Naive thymus-derived CD4-positive, alpha-beta T cell (primary cell): Measurements from ENCODE around the gene PROM1. TPM values are rescaled to one million over a fixed set of nuclear protein-coding genes. Genes with fewer than 3 reads are reported as not detected.

Experiments used
- ATAC-seq: fragments of 150-1000 bp; cut with Tn5 transposase; 2 replicates; pipeline ENCODE4 v1.10.0; 2021; ENCODE audit warnings: mild to moderate bottlenecking, moderate library complexity
- CTCF ChIA-PET: fragments of 350-600 bp; sonication (Branson Sonifier 250); formaldehyde crosslinking; loops from one replicate; lab custom pipeline; 2021; ENCODE audit warnings: antibody characterized with exemption; lab: Charles Lee
- POLR2A ChIA-PET: fragments of 350-600 bp; sonication (Branson Sonifier 250); formaldehyde crosslinking; loops from one replicate; lab custom pipeline; 2021; ENCODE audit warnings: antibody characterized with exemption, inconsistent platforms; lab: Charles Lee
- DNase-seq, 9 donors: peaks; one replicate each; pipeline versions ENCODE4 v3.0.0 to v3.0.0-alpha.2; 2020 to 2022; ENCODE audit warnings: mixed read lengths in 1 of 9
- H3K27ac ChIP-seq: one replicate; pipeline ENCODE4 v1.7.0; 2013; ENCODE audit warnings: mild to moderate bottlenecking, low read depth, low read length, moderate library complexity
- H3K27me3 ChIP-seq, 2 donors: one replicate each; pipeline ENCODE4 v1.7.0; 2013; ENCODE audit warnings: low read length in 2 of 2, mild to moderate bottlenecking in 2 of 2, moderate library complexity in 2 of 2; ENCODE audit not compliant: control insufficient read depth in 2 of 2, insufficient read depth in 2 of 2
- H3K36me3 ChIP-seq, 3 experiments: 1 replicate in 2 of 3; 2 replicates in 1 of 3; pipeline ENCODE4 v1.7.0; 2013; ENCODE audit warnings: low read length in 3 of 3, mild to moderate bottlenecking in 3 of 3, moderate library complexity in 1 of 3; ENCODE audit not compliant: insufficient read depth in 3 of 3, control insufficient read depth in 2 of 3
- H3K4me1 ChIP-seq, 2 donors: one replicate each; pipeline ENCODE4 v1.7.0; 2013; ENCODE audit warnings: low read length in 2 of 2, mild to moderate bottlenecking in 2 of 2, moderate library complexity in 1 of 2; ENCODE audit not compliant: control insufficient read depth in 2 of 2, insufficient read depth in 2 of 2
- H3K4me3 ChIP-seq: 2 replicates; pipeline ENCODE4 v1.7.0; 2013; ENCODE audit warnings: mild to moderate bottlenecking, low read length
- H3K9me3 ChIP-seq, 3 experiments: 1 replicate in 2 of 3; 2 replicates in 1 of 3; pipeline ENCODE4 v1.7.0; 2013; ENCODE audit warnings: low read length in 3 of 3; ENCODE audit not compliant: control insufficient read depth in 2 of 3
- H3K27ac Mint-ChIP-seq, 9 donors: one replicate each; pipeline ENCODE4 v1.8.0; 2020 to 2022; ENCODE audit warnings: mixed read lengths in 9 of 9, mild to moderate bottlenecking in 8 of 9, moderate library complexity in 5 of 9, inconsistent platforms in 2 of 9
- H3K27me3 Mint-ChIP-seq, 5 donors: one replicate each; pipeline ENCODE4 v1.8.0; 2021 to 2022; ENCODE audit warnings: mixed read lengths in 5 of 5, mild to moderate bottlenecking in 1 of 5
- H3K36me3 Mint-ChIP-seq, 5 donors: one replicate each; pipeline ENCODE4 v1.8.0; 2020 to 2022; ENCODE audit warnings: mixed read lengths in 5 of 5, mild to moderate bottlenecking in 3 of 5, inconsistent platforms in 1 of 5
- H3K4me1 Mint-ChIP-seq, 7 donors: one replicate each; pipeline ENCODE4 v1.8.0; 2020 to 2022; ENCODE audit warnings: mixed read lengths in 7 of 7, mild to moderate bottlenecking in 3 of 7, inconsistent platforms in 1 of 7
- H3K4me3 Mint-ChIP-seq, 10 donors: one replicate each; pipeline ENCODE4 v1.8.0; 2020 to 2022; ENCODE audit warnings: mild to moderate bottlenecking in 10 of 10, mixed read lengths in 10 of 10, moderate library complexity in 6 of 10, inconsistent platforms in 2 of 10
- H3K9me3 Mint-ChIP-seq, 11 donors: one replicate each; pipeline ENCODE4 v1.8.0; 2020 to 2022; ENCODE audit warnings: mixed read lengths in 11 of 11, mild to moderate bottlenecking in 4 of 11, inconsistent platforms in 1 of 11, moderate library complexity in 1 of 11
- intact Hi-C, 2 donors: fragments of 100-400 bp; cut with micrococcal nuclease; formaldehyde crosslinking; loops; one replicate each; pipeline ENCODE4 v1.15.1; 2023
- polyA plus RNA-seq, 2 donors: library from polyadenylated mRNA; unstranded; fragments of 300-500 nt; fragmentation: Illumina TruSeq; gene quantifications; one replicate each; pipeline ENCODE4 v1.2.3, GENCODE V29; 2021
- total RNA-seq, 6 experiments: library from RNA in 5 of 6; stranded (reverse) in 5 of 6; gene quantifications; 1 replicate in 5 of 6; 2 replicates in 1 of 6; pipeline ENCODE4 v1.2.3 and lab custom pipeline; 2021 to 2026

The PROM1 gene
- total and polyA plus RNA-seq, 7 experiments from 2014 or later, result 0.13 to 2.6 TPM; not detected in 5

- H3K9me3 Mint-ChIP-seq, result no peaks in the 10 kb centered on the region
- peaks cover 0 to 35% (median 10%) of the 10 kb centered on the region in 5 donors for H3K27me3 Mint-ChIP-seq
These were observed 17.0 kb upstream of the PROM1 start for GRCh38 chr4:16100833-16101232.

GRCh38 chr4:16092682-16093319, 9.0 kb upstream of the PROM1 start:
- no peak overlapping the region for H3K4me3 Mint-ChIP-seq
- H3K36me3 ChIP-seq, result no peaks in the 10 kb centered on the region
- ATAC-seq, result no peak
- CTCF ChIA-PET, result no interaction called here
- intact Hi-C loops, result no loop called here
- no peaks in the 10 kb centered on the region for H3K4me1 Mint-ChIP-seq
- no peak overlapping the region for H3K27ac ChIP-seq
- no peak overlapping the region for H3K4me3 ChIP-seq
- no peaks in the 10 kb centered on the region for H3K4me1 ChIP-seq
- H3K27me3 Mint-ChIP-seq, result peaks cover 29 to 69% (median 49%) of the 10 kb centered on the region in 5 donors
- peaks cover 0 to 6% (median 0%) of the 10 kb centered on the region in 5 donors for H3K36me3 Mint-ChIP-seq
- no peaks in the 10 kb centered on the region for H3K9me3 ChIP-seq
- POLR2A ChIA-PET, result no interaction called here
- DNase-seq, result no peak
- H3K9me3 Mint-ChIP-seq, result peaks cover 0 to 10% (median 2%) of the 10 kb centered on the region in 11 donors
- H3K27ac Mint-ChIP-seq, result no peak overlapping the region
- H3K27me3 ChIP-seq, result peaks cover 4% of the 10 kb centered on the region in 2 donors

More at GRCh38 chr4:16100833-16101232, 17.0 kb upstream of the PROM1 start:
- Histone ChIP-seq H3K4me3 (no peak overlapping the region), H3K9me3 (no peaks in the 10 kb centered on the region), H3K27me3 (peaks cover 0 to 3% of the 10 kb centered on the region in 2 donors), H3K36me3 (no peaks in the 10 kb centered on the region), H3K27ac (no peak overlapping the region), H3K4me1 (no peaks in the 10 kb centered on the region)
- H3K4me1 Mint-ChIP-seq, result no peaks in the 10 kb centered on the region
- ChIA-PET POLR2A (no interaction called here), CTCF (no interaction called here)
- no peak overlapping the region for H3K4me3 Mint-ChIP-seq
- DNase-seq (no peak), ATAC-seq (no peak)
- intact Hi-C loops, result no loop called here
- H3K27ac Mint-ChIP-seq, result no peak overlapping the region
- H3K36me3 Mint-ChIP-seq, result no peaks in the 10 kb centered on the region

GRCh38 chr4:16090096-16090705, 6.4 kb upstream of the PROM1 start:
- ChIA-PET CTCF (no interaction called here), POLR2A (no interaction called here)
- ATAC-seq (no peak), DNase-seq (no peak)
- Histone ChIP-seq H3K27me3 (peaks cover 4% of the 10 kb centered on the region in 2 donors), H3K4me1 (no peaks in the 10 kb centered on the region), H3K36me3 (no peaks in the 10 kb centered on the region), H3K27ac (no peak overlapping the region), H3K9me3 (no peaks in the 10 kb centered on the region), H3K4me3 (no peak overlapping the region)
- Mint-ChIP-seq H3K27ac (no peak overlapping the region), H3K36me3 (peaks cover 0 to 6% (median 0%) of the 10 kb centered on the region in 5 donors), H3K9me3 (peaks cover 0 to 10% (median 2%) of the 10 kb centered on the region in 11 donors), H3K4me3 (no peak overlapping the region), H3K4me1 (no peaks in the 10 kb centered on the region), H3K27me3 (peaks cover 40 to 77% (median 52%) of the 10 kb centered on the region in 5 donors)
- intact Hi-C loops, result no loop called here

GRCh38 chr4:16089156-16089555, 5.3 kb upstream of the PROM1 start:
- H3K27ac Mint-ChIP-seq, result no peak overlapping the region
- H3K27ac ChIP-seq, result no peak overlapping the region
- peaks cover 42 to 79% (median 57%) of the 10 kb centered on the region in 5 donors for H3K27me3 Mint-ChIP-seq
- H3K36me3 Mint-ChIP-seq, result peaks cover 0 to 6% (median 0%) of the 10 kb centered on the region in 5 donors
- ChIA-PET POLR2A (no interaction called here), CTCF (no interaction called here)
- peaks cover under 1 to 8% (median 4%) of the 10 kb centered on the region in 7 donors for H3K4me1 Mint-ChIP-seq
- H3K27me3 ChIP-seq, result peaks cover 4% of the 10 kb centered on the region in 2 donors
- no peak overlapping the region for H3K4me3 Mint-ChIP-seq
- no peaks in the 10 kb centered on the region for H3K36me3 ChIP-seq
- no peak overlapping the region for H3K4me3 ChIP-seq
- intact Hi-C loops, result no loop called here
- no peaks in the 10 kb centered on the region for H3K9me3 ChIP-seq
- no peak for ATAC-seq
- H3K4me1 ChIP-seq, result no peaks in the 10 kb centered on the region
- DNase-seq, result no peak
- peaks cover 0 to 10% (median 4%) of the 10 kb centered on the region in 11 donors for H3K9me3 Mint-ChIP-seq

- no peak for DNase-seq
- ATAC-seq, result no peak
- CTCF ChIA-PET, result no interaction called here
- Histone ChIP-seq H3K4me1 (no peaks in the 10 kb centered on the region), H3K9me3 (no peaks in the 10 kb centered on the region), H3K4me3 (no peak overlapping the region), H3K36me3 (no peaks in the 10 kb centered on the region), H3K27ac (no peak overlapping the region), H3K27me3 (peaks cover 4% of the 10 kb centered on the region in 2 donors)
- intact Hi-C loops, result no loop called here
- peaks cover 4 to 12% (median 8%) of the 10 kb centered on the region in 7 donors for H3K4me1 Mint-ChIP-seq
- POLR2A ChIA-PET, result no interaction called here
- H3K27me3 Mint-ChIP-seq, result peaks cover 42 to 83% (median 57%) of the 10 kb centered on the region in 5 donors
- H3K27ac Mint-ChIP-seq, result no peak overlapping the region
- no peak overlapping the region for H3K4me3 Mint-ChIP-seq
- peaks cover 0 to 10% (median 4%) of the 10 kb centered on the region in 11 donors for H3K9me3 Mint-ChIP-seq
- H3K36me3 Mint-ChIP-seq, result peaks cover 0 to 6% (median 0%) of the 10 kb centered on the region in 5 donors
These were observed 4.8 kb upstream of the PROM1 start for GRCh38 chr4:16088601-16089000.

GRCh38 chr4:16085822-16086221, 2.0 kb upstream of the PROM1 start:
- ChIA-PET POLR2A (no interaction called here), CTCF (no interaction called here)
- H3K9me3 ChIP-seq, result no peaks in the 10 kb centered on the region
- Mint-ChIP-seq H3K9me3 (peaks cover 0 to 5% (median 0%) of the 10 kb centered on the region in 11 donors), H3K27ac (no peak overlapping the region), H3K36me3 (peaks cover 0 to 3% (median 0%) of the 10 kb centered on the region in 5 donors), H3K4me3 (no peak overlapping the region), H3K4me1 (peaks cover 12 to 28% (median 18%) of the 10 kb centered on the region in 7 donors), H3K27me3 (peaks cover 46 to 89% (median 66%) of the 10 kb centered on the region in 5 donors)
- DNase-seq (no peak), ATAC-seq (no peak)
- peaks cover 0 to 10% of the 10 kb centered on the region in 2 donors for H3K27me3 ChIP-seq
- H3K4me1 ChIP-seq, result peaks cover 3 to 12% of the 10 kb centered on the region in 2 donors
- intact Hi-C loops, result no loop called here
- H3K4me3 ChIP-seq, result no peak overlapping the region
- no peak overlapping the region for H3K27ac ChIP-seq
- no peaks in the 10 kb centered on the region for H3K36me3 ChIP-seq
